ENCODE results near the gene TPPP2.

The TPPP2 gene

DNA sequence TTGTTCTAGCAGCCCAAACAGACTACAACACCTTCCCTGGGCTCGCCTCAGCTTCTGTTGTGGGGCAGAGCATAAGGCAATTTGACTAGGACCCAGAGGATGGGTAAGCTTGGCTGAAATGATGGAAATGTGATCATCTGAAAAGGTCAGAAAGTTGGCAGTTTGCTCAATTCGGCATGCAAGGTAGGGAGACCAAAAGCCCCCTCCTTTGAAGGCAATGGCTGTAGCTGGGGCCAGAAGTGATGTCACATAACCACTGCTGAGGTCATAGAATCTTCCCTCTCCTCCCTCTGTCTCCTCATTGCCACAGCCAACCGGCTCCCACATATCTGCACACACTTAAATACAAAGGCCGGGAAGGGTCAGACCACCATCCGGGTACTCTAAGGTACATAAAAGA, at the start of gene TPPP2:
TPPP2 (plus strand) TSS at position 301 of the 400 bp plus-strand sequence. CDS start 365 bp downstream, outside the sequence.
- TF ChIP-seq, protein P1, sequence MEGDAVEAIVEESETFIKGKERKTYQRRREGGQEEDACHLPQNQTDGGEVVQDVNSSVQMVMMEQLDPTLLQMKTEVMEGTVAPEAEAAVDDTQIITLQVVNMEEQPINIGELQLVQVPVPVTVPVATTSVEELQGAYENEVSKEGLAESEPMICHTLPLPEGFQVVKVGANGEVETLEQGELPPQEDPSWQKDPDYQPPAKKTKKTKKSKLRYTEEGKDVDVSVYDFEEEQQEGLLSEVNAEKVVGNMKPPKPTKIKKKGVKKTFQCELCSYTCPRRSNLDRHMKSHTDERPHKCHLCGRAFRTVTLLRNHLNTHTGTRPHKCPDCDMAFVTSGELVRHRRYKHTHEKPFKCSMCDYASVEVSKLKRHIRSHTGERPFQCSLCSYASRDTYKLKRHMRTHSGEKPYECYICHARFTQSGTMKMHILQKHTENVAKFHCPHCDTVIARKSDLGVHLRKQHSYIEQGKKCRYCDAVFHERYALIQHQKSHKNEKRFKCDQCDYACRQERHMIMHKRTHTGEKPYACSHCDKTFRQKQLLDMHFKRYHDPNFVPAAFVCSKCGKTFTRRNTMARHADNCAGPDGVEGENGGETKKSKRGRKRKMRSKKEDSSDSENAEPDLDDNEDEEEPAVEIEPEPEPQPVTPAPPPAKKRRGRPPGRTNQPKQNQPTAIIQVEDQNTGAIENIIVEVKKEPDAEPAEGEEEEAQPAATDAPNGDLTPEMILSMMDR (IDR thresholded peaks at IDR 0.05): no peak

DNA sequence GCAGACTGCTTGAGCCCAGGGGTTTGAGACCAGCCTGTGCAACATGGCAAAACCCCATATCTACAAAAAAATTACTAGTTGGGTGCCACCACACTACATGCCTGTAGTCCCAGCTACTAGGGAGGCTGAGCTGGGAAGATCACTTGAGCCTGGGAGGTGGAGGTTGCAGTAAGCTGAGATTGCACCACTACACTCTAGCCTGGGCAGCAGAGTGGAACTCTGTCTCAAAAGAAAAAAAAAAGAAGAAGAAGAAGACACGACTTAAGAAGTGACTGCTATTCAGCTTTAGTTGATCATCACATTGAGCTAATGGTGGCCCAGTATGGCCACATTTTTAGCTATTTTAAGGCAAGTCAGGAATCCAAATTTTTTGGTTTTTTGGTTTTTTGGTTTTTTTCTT, 49.1 kb upstream of the TPPP2 start:
- TF ChIP-seq, protein P1 (IDR thresholded peaks at IDR 0.05): no peak

DNA sequence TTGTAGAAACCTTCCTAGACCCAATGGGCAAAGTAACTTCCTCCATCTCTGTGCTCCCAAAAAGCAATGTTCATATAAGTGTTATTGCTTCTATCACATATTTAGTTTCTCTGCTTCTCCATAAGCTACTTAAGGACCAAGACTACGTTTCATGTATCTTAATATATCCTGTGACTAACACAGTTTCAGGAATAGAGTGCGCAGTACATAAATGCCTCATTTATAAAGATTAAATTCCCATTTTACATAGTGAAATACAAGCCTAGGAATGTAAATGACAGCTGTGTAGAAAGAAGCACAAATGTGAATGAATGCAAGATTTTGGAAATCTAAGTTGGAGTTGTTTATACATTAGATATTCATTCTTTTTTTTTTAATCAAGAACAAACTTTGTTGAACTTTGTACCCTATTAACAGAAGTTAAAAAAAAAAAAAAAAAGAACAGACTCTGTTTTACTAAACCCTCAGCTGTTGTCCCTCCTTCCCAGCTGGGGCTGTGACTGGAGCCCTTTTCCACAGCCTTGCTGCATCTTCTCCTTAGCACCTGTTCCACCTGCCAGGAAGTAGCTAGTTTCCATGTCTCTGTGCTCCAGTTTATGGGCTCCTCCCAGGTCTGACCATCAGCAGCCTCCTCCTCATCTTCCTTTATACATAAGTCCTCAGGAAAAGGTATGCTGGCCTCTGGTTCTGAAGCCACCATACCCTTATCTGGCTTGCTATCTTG, 47.2 kb upstream of the TPPP2 start:
- TF ChIP-seq, protein P1 (IDR thresholded peaks at IDR 0.05): no peak

DNA sequence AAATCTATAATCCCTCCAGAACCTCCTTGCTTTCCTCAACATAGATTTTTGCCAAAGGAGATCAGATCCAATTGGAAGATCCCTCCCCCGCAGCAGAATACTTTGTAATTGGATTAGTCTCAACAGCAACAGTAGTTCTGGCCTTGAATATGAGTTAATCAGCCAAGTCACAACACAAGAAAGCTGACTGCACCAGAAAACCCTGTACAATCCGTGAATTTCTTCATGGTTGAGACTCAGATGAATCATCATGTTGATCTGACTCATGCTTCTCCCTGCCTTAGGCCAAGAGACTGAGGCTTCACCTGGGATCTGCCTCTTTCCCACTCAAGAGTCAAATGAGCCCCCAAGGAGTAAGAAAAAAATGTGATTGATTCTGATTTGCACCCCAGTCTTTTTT, 43.2 kb upstream of the TPPP2 start:
- TF ChIP-seq, protein P1 (IDR thresholded peaks at IDR 0.05): no peak

DNA sequence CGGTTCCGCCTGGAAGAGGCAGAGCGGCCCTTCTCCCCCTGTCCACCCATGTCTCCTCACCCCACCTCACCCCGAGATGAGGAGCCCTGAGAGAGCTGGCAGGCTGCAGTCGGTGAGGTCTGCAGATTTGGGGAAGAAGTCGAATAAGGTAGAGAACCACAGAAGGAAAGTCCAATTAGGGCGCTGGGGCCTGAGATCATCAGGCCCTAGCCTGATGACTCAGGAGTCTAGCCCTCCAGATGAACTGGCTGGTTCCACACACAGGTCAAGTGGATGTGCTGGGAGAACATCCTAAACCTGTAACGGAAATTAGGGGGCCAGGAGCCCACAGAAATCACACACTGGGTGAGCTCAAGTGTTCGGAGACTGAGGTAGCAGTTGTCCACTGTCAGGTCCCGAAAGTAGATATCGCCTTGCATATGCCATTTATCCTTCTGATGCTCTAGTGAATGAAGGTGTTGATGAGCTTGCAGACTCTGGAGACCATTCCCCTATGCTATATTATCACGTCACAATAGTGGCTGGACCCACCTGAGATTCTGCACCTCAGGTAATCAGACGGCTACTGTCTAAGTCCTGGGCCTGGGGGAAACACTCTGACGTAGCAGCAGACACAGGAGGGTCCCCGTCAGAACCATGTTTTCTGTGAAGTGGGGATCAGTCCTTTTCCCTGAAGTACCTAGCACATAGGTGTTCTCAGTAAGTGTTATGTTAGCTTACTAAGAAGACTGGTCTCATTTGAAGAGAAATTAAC, 41.1 kb upstream of the TPPP2 start:
- TF ChIP-seq, protein P1 (IDR thresholded peaks at IDR 0.05): no peak

DNA sequence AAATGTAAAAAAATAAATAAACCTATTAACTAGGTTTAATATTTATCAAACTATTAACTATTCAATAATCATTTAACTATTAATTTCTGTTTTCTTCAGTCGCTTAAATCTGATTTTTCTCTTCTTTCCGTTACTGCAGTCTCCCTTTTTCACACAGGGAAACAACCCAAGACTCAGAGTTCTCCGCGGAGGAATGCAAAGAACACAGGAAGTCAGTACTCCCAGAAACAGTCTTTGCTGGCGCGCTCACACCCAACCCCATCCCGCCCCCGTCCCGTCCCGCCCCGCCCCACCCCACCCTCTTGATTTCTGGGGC, 40.6 kb upstream of the TPPP2 start:
- TF ChIP-seq, protein P1 (IDR thresholded peaks at IDR 0.05): no peak

DNA sequence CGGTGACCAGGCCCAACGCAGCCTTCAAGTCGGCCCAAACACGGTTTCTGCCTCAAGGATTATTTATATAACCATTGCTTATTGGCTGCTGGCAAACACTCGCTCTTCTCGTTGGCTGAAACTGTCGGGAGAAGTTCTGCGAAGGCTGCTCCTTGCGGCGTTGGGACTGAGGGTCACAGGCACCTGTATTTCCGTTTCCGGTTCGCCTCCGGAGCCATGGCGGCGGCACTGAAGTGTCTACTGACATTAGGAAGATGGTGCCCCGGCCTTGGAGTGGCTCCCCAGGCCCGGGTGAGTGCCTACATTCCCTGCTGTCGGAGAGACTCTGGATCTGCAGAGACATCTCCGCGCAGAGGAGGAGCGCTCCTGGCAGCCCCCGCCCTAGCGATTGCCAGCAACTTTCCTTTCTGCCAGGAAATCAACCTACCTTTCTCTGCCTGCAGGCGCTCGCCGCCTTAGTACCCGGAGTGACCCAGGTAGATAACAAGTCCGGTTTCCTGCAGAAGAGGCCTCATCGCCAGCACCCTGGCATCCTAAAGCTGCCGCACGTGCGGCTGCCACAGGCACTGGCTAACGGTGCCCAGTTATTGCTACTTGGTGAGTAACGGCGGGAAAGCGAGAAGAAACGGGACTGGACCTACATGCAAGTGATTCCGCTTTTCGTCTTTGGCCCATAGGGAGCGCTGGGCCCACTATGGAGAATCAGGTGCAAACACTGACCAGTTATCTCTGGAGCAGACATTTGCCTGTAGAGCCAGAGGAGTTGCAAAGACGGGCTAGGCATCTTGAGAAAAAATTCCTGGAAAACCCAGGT, 40.0 kb upstream of the TPPP2 start, which contains the start of gene METTL17:
METTL17 (plus strand) TSS at position 194 of the 814 bp plus-strand sequence; CDS start at position 217, 23 bp downstream.
- TF ChIP-seq, protein P1 (IDR thresholded peaks at IDR 0.05): peak; percentile 53; the same call in 1 of the 2 replicates
